Measurements from ENCODE around the gene ERN1.

DNA sequence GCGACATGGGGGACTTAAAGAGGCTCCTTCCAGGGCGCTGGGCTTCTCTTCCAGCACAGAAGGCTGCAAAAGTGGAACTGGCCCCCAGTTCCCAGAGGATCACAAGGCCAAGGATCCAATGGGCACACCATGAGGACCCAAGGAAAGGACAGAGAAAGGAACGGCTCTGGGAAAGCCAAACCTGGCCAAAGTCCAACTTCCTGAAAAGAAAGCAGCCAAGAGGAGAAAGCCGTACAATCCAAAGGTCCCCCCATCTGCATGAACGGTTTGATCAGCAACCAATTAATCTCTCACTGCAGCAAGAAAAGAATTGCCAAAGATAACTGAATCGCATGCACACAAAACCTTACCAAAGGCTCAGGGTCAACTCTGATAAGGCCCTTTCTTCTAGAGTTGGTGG is 89.7 kb downstream of the ERN1 start:
- TF ChIP-seq, protein P1, sequence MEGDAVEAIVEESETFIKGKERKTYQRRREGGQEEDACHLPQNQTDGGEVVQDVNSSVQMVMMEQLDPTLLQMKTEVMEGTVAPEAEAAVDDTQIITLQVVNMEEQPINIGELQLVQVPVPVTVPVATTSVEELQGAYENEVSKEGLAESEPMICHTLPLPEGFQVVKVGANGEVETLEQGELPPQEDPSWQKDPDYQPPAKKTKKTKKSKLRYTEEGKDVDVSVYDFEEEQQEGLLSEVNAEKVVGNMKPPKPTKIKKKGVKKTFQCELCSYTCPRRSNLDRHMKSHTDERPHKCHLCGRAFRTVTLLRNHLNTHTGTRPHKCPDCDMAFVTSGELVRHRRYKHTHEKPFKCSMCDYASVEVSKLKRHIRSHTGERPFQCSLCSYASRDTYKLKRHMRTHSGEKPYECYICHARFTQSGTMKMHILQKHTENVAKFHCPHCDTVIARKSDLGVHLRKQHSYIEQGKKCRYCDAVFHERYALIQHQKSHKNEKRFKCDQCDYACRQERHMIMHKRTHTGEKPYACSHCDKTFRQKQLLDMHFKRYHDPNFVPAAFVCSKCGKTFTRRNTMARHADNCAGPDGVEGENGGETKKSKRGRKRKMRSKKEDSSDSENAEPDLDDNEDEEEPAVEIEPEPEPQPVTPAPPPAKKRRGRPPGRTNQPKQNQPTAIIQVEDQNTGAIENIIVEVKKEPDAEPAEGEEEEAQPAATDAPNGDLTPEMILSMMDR (conservative IDR thresholded peaks at IDR 0.05; ENCODE audit: low read depth, low read length) = no peak
- no peak for TF ChIP-seq EZH2 (IDR thresholded peaks at IDR 0.05; ENCODE audit: borderline replicate concordance, low read depth, low read length, poor library complexity, severe bottlenecking)
